ENCODE measurements around the gene JARID2.

DNA sequence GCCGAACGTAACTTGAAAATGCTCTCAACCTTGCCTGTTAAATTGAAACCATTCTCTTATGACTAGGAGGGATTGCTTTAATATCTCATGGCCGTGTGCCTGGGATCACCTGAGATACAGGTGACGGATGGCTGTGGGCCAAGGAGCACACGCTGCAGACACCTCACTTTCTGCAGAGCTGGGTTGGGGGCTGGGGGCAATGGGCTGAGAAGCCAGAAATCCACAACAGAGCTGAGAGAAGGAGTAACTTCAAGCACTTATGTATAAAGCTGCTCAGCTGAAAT, 246.1 kb downstream of the JARID2 start:
- TF ChIP-seq, protein P1, sequence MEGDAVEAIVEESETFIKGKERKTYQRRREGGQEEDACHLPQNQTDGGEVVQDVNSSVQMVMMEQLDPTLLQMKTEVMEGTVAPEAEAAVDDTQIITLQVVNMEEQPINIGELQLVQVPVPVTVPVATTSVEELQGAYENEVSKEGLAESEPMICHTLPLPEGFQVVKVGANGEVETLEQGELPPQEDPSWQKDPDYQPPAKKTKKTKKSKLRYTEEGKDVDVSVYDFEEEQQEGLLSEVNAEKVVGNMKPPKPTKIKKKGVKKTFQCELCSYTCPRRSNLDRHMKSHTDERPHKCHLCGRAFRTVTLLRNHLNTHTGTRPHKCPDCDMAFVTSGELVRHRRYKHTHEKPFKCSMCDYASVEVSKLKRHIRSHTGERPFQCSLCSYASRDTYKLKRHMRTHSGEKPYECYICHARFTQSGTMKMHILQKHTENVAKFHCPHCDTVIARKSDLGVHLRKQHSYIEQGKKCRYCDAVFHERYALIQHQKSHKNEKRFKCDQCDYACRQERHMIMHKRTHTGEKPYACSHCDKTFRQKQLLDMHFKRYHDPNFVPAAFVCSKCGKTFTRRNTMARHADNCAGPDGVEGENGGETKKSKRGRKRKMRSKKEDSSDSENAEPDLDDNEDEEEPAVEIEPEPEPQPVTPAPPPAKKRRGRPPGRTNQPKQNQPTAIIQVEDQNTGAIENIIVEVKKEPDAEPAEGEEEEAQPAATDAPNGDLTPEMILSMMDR (IDR thresholded peaks at IDR 0.05) = no peak
- TF ChIP-seq POLR2A (IDR thresholded peaks at IDR 0.05) (no peak), EP300 (IDR thresholded peaks at IDR 0.05) (no peak)

Data from sigmoid colon (tissue), 4 donors.